GM12891 (cell line): ENCODE measurements around the gene WDFY1.

Experiments used
- POLR2A ChIP-seq: IDR thresholded peaks from 2 replicates; pipeline ENCODE4 v1.6.1; 2011; ENCODE audit warnings: low read depth, low read length, control low read depth
- POLR2AphosphoS5 ChIP-seq: IDR thresholded peaks from 2 replicates; pipeline ENCODE4 v1.6.1; 2011; ENCODE audit warnings: low read depth, low read length, control low read depth
- POU2F2 ChIP-seq: IDR thresholded peaks from 2 replicates; pipeline ENCODE4 v1.6.1; 2011; ENCODE audit warnings: low read depth, mild to moderate bottlenecking, control low read depth, low read length, moderate library complexity
- SPI1 ChIP-seq: IDR thresholded peaks from 2 replicates; pipeline ENCODE4 v1.6.1; 2011; ENCODE audit warnings: low read depth, low read length, control low read depth
- TAF1 ChIP-seq: IDR thresholded peaks from 2 replicates; pipeline ENCODE4 v1.6.1; 2011; ENCODE audit warnings: low read depth, low read length, control low read depth

- no peak for TF ChIP-seq POLR2A
- TF ChIP-seq POLR2AphosphoS5: no peak
- no peak for TF ChIP-seq SPI1
- TF ChIP-seq TAF1: no peak
- no peak for TF ChIP-seq POU2F2
These were observed 62.4 kb downstream of the WDFY1 start for GRCh38 chr2:223882715-223883114.
